Aorta (tissue), 5 donors: ENCODE data around the gene CD6. TPM values are rescaled to one million over a fixed set of nuclear protein-coding genes. Genes with fewer than 3 reads are reported as not detected.

Source experiments
- ATAC-seq: fragments of 200-7000 bp; cut with Tn5 transposase; one replicate; pipeline ENCODE4 v1.9.1; 2022; ENCODE audit warnings: moderate library complexity; ENCODE audit not compliant: low FRiP score
- DNase-seq, 2 donors: peaks; one replicate each; pipeline ENCODE4 v3.0.0-alpha.2; 2020
- H3K27ac ChIP-seq, 2 donors: one replicate each; pipeline ENCODE4 v1.5.1; 2013; ENCODE audit warnings: low read length in 2 of 2, mild to moderate bottlenecking in 2 of 2, moderate library complexity in 2 of 2, control low read depth in 1 of 2, inconsistent platforms in 1 of 2, low read depth in 1 of 2
- H3K27me3 ChIP-seq, 2 donors: one replicate each; pipeline ENCODE4 v1.6.1; 2013; ENCODE audit warnings: control low read depth in 1 of 2, low read length in 1 of 2, mild to moderate bottlenecking in 1 of 2, moderate library complexity in 1 of 2; ENCODE audit not compliant: insufficient read depth in 2 of 2, control insufficient read depth in 1 of 2
- H3K36me3 ChIP-seq, 2 donors: one replicate each; pipeline ENCODE4 v1.6.1; 2013; ENCODE audit warnings: control low read depth in 1 of 2, low read length in 1 of 2, mild to moderate bottlenecking in 1 of 2; ENCODE audit not compliant: insufficient read depth in 2 of 2, control insufficient read depth in 1 of 2
- H3K4me1 ChIP-seq, 2 donors: one replicate each; pipeline ENCODE4 v1.6.1; 2013; ENCODE audit warnings: low read length in 2 of 2, control low read depth in 1 of 2, mild to moderate bottlenecking in 1 of 2, moderate library complexity in 1 of 2; ENCODE audit not compliant: insufficient read depth in 2 of 2, control insufficient read depth in 1 of 2
- H3K4me3 ChIP-seq, 2 donors: one replicate each; pipeline ENCODE4 v1.5.1; 2013; ENCODE audit warnings: low read length in 2 of 2, control low read depth in 1 of 2, mild to moderate bottlenecking in 1 of 2
- H3K9me3 ChIP-seq: one replicate; pipeline ENCODE4 v1.6.1; 2013; ENCODE audit warnings: mild to moderate bottlenecking, low read length; ENCODE audit not compliant: control insufficient read depth
- WGBS, 2 donors: extraction: QIAGEN DNeasy Blood & Tissue Kit; methylation state at CpG; one replicate each; pipeline ENCODE4 v1.1.7; 2013; 5-methylcytosine and 5-hydroxymethylcytosine counted together
- intact Hi-C, 2 donors: fragments of 100-400 bp; cut with DNase I; formaldehyde crosslinking; loops; one replicate each; pipeline versions ENCODE4 v1.14.2 to v1.15.0; 2022
- polyA plus RNA-seq, 2 donors: library from polyadenylated mRNA; stranded (reverse); fragments of 200-250 nt; gene quantifications; one replicate each; pipeline ENCODE4 v1.2.3, GENCODE V29; 2013
- total RNA-seq, 2 donors: library from RNA; stranded (reverse); fragmentation: NEBNext Ultra II Directional; extraction: Animal tissue kit (Norgen Biotek cat#: 25700); gene quantifications; one replicate each; pipeline ENCODE4 v1.2.1, GENCODE V29; 2021
- donor health status: healthy with polysubstance abuse.
- donor health status: Bipolar disorder and iron deficiency.
- donor health status: DM: no; HTN: no; CAD: no.
- donor health status: DM: no; HTN: no; CAD: no.
- donor health status: DM: yes; HTN: yes; CAD: no.

The CD6 gene
- total and polyA plus RNA-seq, 4 donors = 1.3 to 2.2 (median 1.4) TPM

GRCh38 chr11:60982184-60982583 is 10.7 kb downstream of the CD6 start:
- no peak overlapping the region for H3K4me3 ChIP-seq
- H3K27me3 ChIP-seq = no peaks in the 10 kb centered on the region
- ATAC-seq (no peak), DNase-seq (no peak)
- H3K9me3 ChIP-seq = no peaks in the 10 kb centered on the region
- H3K36me3 ChIP-seq = no peaks in the 10 kb centered on the region
- 85 to 86% methylated on average over 8 of the region's 8 CpGs for WGBS, 2 donors
- H3K4me1 ChIP-seq = no peaks in the 10 kb centered on the region
- H3K27ac ChIP-seq = no peak overlapping the region
- intact Hi-C loops = no loop called here

GRCh38 chr11:60984149-60984548 is 12.7 kb downstream of the CD6 start:
- intact Hi-C loops = no loop called here
- no peaks in the 10 kb centered on the region for H3K9me3 ChIP-seq
- no peak for ATAC-seq
- 72 to 78% methylated on average over 6 of the region's 6 CpGs for whole genome bisulfite sequencing, 2 donors
- no peaks in the 10 kb centered on the region for H3K36me3 ChIP-seq
- H3K4me1 ChIP-seq = no peaks in the 10 kb centered on the region
- DNase-seq = no peak
- no peak overlapping the region for H3K27ac ChIP-seq
- H3K4me3 ChIP-seq = no peak overlapping the region
- H3K27me3 ChIP-seq = no peaks in the 10 kb centered on the region

GRCh38 chr11:60984636-60985035 is 13.2 kb downstream of the CD6 start:
- H3K27ac ChIP-seq = no peak overlapping the region
- intact Hi-C loops = no loop called here
- H3K36me3 ChIP-seq = no peaks in the 10 kb centered on the region
- H3K27me3 ChIP-seq = no peaks in the 10 kb centered on the region
- no peak for DNase-seq
- no peaks in the 10 kb centered on the region for H3K4me1 ChIP-seq
- no peak for ATAC-seq
- no peak overlapping the region for H3K4me3 ChIP-seq
- H3K9me3 ChIP-seq = no peaks in the 10 kb centered on the region
- WGBS, 2 donors = 53 to 56% methylated on average over 4 of the region's 4 CpGs

- Histone ChIP-seq H3K4me3 (no peak overlapping the region), H3K9me3 (no peaks in the 10 kb centered on the region), H3K36me3 (no peaks in the 10 kb centered on the region), H3K27ac (no peak overlapping the region), H3K4me1 (no peaks in the 10 kb centered on the region), H3K27me3 (no peaks in the 10 kb centered on the region)
- no peak for ATAC-seq
- no peak for DNase-seq
- intact Hi-C loops = no loop called here
- 75 to 76% methylated on average over 2 of the region's 2 CpGs for WGBS, 2 donors
Measured at GRCh38 chr11:60985501-60985900, 14.0 kb downstream of the CD6 start.

- ATAC-seq = no peak
- Histone ChIP-seq H3K4me1 (no peaks in the 10 kb centered on the region), H3K27me3 (no peaks in the 10 kb centered on the region), H3K4me3 (no peak overlapping the region), H3K36me3 (no peaks in the 10 kb centered on the region), H3K9me3 (no peaks in the 10 kb centered on the region), H3K27ac (no peak overlapping the region)
- WGBS, 2 donors = 76 to 78% methylated on average over 17 of the region's 17 CpGs
- peak in 1 of 2 donors; percentile 66 for DNase-seq
- intact Hi-C loops = no loop called here
Measured at GRCh38 chr11:60985991-60986915, 14.8 kb downstream of the CD6 start.

- no peak for ATAC-seq
- Histone ChIP-seq H3K4me3 (no peak overlapping the region), H3K4me1 (no peaks in the 10 kb centered on the region), H3K9me3 (no peaks in the 10 kb centered on the region), H3K27ac (no peak overlapping the region), H3K36me3 (no peaks in the 10 kb centered on the region), H3K27me3 (no peaks in the 10 kb centered on the region)
- intact Hi-C loops = no loop called here
- DNase-seq = no peak
- WGBS, 2 donors = 83 to 88% methylated on average over 9 of the region's 9 CpGs
Measured at GRCh38 chr11:60987577-60988277, 16.2 kb downstream of the CD6 start.

GRCh38 chr11:60988658-60989057 is 17.2 kb downstream of the CD6 start:
- no peaks in the 10 kb centered on the region for H3K9me3 ChIP-seq
- 63 to 69% methylated on average over 2 of the region's 2 CpGs for WGBS, 2 donors
- H3K27me3 ChIP-seq = no peaks in the 10 kb centered on the region
- DNase-seq (no peak), ATAC-seq (no peak)
- H3K27ac ChIP-seq = no peak overlapping the region
- H3K4me1 ChIP-seq = no peaks in the 10 kb centered on the region
- no peaks in the 10 kb centered on the region for H3K36me3 ChIP-seq
- H3K4me3 ChIP-seq = no peak overlapping the region
- intact Hi-C loops = no loop called here

GRCh38 chr11:60989093-60989650 is 17.7 kb downstream of the CD6 start:
- Histone ChIP-seq H3K27ac (no peak overlapping the region), H3K9me3 (no peaks in the 10 kb centered on the region), H3K27me3 (no peaks in the 10 kb centered on the region), H3K4me1 (no peaks in the 10 kb centered on the region), H3K36me3 (no peaks in the 10 kb centered on the region), H3K4me3 (no peak overlapping the region)
- ATAC-seq (no peak), DNase-seq (no peak)
- intact Hi-C loops = no loop called here
- WGBS, 2 donors = 52 to 62% methylated on average over 12 of the region's 12 CpGs
